Measurements from ENCODE around the gene TRAK1.

TRAK1 gene

GRCh38 chr3:42269647-42270046 is 178.5 kb downstream of the TRAK1 start:
- Histone ChIP-seq H3K27me3 (peaks cover 19% of the 10 kb centered on the region), H3K4me1 (no peaks in the 10 kb centered on the region), H3K4me3 (ENCODE audit: low read depth, low read length) (no peak overlapping the region), H3K9me3 (no peaks in the 10 kb centered on the region), H3K36me3 (no peaks in the 10 kb centered on the region)
- TF ChIP-seq CTCF (IDR thresholded peaks at IDR 0.05; ENCODE audit: low read depth, low read length), result no peak
- DNase-seq, result no peak

- no peaks in the 10 kb centered on the region for H3K4me1 ChIP-seq
- DNase-seq, result no peak
- TF ChIP-seq CTCF (IDR thresholded peaks at IDR 0.05; ENCODE audit: low read depth, low read length), result no peak
- no peaks in the 10 kb centered on the region for H3K36me3 ChIP-seq
- no peak overlapping the region for H3K4me3 ChIP-seq (ENCODE audit: low read depth, low read length)
- no peaks in the 10 kb centered on the region for H3K9me3 ChIP-seq
- peaks cover 12% of the 10 kb centered on the region for H3K27me3 ChIP-seq
Observed at GRCh38 chr3:42270561-42270960, 179.4 kb downstream of the TRAK1 start.

- DNase-seq, result no peak
- TF ChIP-seq CTCF (IDR thresholded peaks at IDR 0.05; ENCODE audit: low read depth, low read length), result no peak
- Histone ChIP-seq H3K36me3 (no peaks in the 10 kb centered on the region), H3K4me1 (no peaks in the 10 kb centered on the region), H3K4me3 (ENCODE audit: low read depth, low read length) (no peak overlapping the region), H3K9me3 (no peaks in the 10 kb centered on the region), H3K27me3 (peaks cover 8% of the 10 kb centered on the region; the same call in 1 of the 2 replicates)
Observed at GRCh38 chr3:42271786-42272185, 180.6 kb downstream of the TRAK1 start.

- Histone ChIP-seq H3K27me3 (peaks cover 4% of the 10 kb centered on the region; the same call in 1 of the 2 replicates), H3K4me3 (ENCODE audit: low read depth, low read length) (no peak overlapping the region)
Observed at GRCh38 chr3:42273361-42273760, 182.2 kb downstream of the TRAK1 start.

GRCh38 chr3:42274266-42274665 is 183.1 kb downstream of the TRAK1 start:
- H3K36me3 ChIP-seq, result no peaks in the 10 kb centered on the region
- no peaks in the 10 kb centered on the region for H3K4me1 ChIP-seq
- no peak overlapping the region for H3K4me3 ChIP-seq (ENCODE audit: low read depth, low read length)
- H3K9me3 ChIP-seq, result no peaks in the 10 kb centered on the region
- no peak for TF ChIP-seq CTCF (IDR thresholded peaks at IDR 0.05; ENCODE audit: low read depth, low read length)
- 0 out of 2 replicates have a peak, but pooled peaks cover 2% of the 10 kb centered on the region for H3K27me3 ChIP-seq
- DNase-seq, result no peak

More at GRCh38 chr3:42273361-42273760, 182.2 kb downstream of the TRAK1 start:
- H3K9me3 ChIP-seq, result no peaks in the 10 kb centered on the region
- no peaks in the 10 kb centered on the region for H3K4me1 ChIP-seq
- no peaks in the 10 kb centered on the region for H3K36me3 ChIP-seq
- DNase-seq, result no peak
- TF ChIP-seq CTCF (IDR thresholded peaks at IDR 0.05; ENCODE audit: low read depth, low read length), result no peak

- H3K27me3 ChIP-seq, result no peaks in the 10 kb centered on the region
- no peak for DNase-seq
Observed at GRCh38 chr3:42275217-42275616, 184.1 kb downstream of the TRAK1 start.

More at GRCh38 chr3:42275217-42275616, 184.1 kb downstream of the TRAK1 start:
- no peaks in the 10 kb centered on the region for H3K36me3 ChIP-seq
- H3K4me1 ChIP-seq, result no peaks in the 10 kb centered on the region
- TF ChIP-seq CTCF (IDR thresholded peaks at IDR 0.05; ENCODE audit: low read depth, low read length), result no peak
- H3K9me3 ChIP-seq, result no peaks in the 10 kb centered on the region
- H3K4me3 ChIP-seq (ENCODE audit: low read depth, low read length), result no peak overlapping the region
